PC-9 (cell line): ENCODE data around the gene KLRG1.

Experiments
- CTCF ChIP-seq: fragments of 200-600 bp; sonication (generic); conservative IDR thresholded peaks from 2 replicates; pipeline ENCODE4 v1.6.1; 2017; ENCODE audit warnings: mixed run types, antibody characterized with exemption, mild to moderate bottlenecking, moderate library complexity
- EZH2 ChIP-seq: fragments of 200-600 bp; sonication (generic); IDR thresholded peaks from 2 replicates; pipeline ENCODE4 v1.8.0; 2017; ENCODE audit warnings: antibody characterized with exemption, low read depth

GRCh38 chr12:8987685-8988084, 1.7 kb upstream of the KLRG1 start:
- TF ChIP-seq CTCF (no peak), EZH2 (no peak)
